A549 (cell line): ENCODE results near the gene SIAH2.

Experiments used
- BHLHE40 ChIP-seq: IDR thresholded peaks from 2 replicates; pipeline ENCODE4 v1.6.1; 2012; ENCODE audit warnings: low read depth, low read length, inconsistent platforms
- EP300 ChIP-seq, 2 experiments: fragments of >200 bp; sonication (Bioruptor Twin); formaldehyde crosslinking; IDR thresholded peaks; 2 replicates in 1 of 2; 3 replicates in 1 of 2; pipeline ENCODE4 v1.6.1; 2016 to 2017
- HMGXB4 ChIP-seq: fragments of 250-450 bp; sonication (Bioruptor Pico); IDR thresholded peaks from 2 replicates; pipeline ENCODE4 v1.5.0; 2021; ENCODE audit warnings: mild to moderate bottlenecking, moderate library complexity, borderline replicate concordance
- TF ChIP-seq, protein P1 (sequence below): fragments of >200 bp; sonication (Bioruptor Twin); formaldehyde crosslinking; IDR thresholded peaks from 3 replicates; pipeline ENCODE4 v1.5.1; 2016

GRCh38 chr3:150773616-150774192 lies 10.7 kb upstream of the SIAH2 start:
- TF ChIP-seq, protein P1, sequence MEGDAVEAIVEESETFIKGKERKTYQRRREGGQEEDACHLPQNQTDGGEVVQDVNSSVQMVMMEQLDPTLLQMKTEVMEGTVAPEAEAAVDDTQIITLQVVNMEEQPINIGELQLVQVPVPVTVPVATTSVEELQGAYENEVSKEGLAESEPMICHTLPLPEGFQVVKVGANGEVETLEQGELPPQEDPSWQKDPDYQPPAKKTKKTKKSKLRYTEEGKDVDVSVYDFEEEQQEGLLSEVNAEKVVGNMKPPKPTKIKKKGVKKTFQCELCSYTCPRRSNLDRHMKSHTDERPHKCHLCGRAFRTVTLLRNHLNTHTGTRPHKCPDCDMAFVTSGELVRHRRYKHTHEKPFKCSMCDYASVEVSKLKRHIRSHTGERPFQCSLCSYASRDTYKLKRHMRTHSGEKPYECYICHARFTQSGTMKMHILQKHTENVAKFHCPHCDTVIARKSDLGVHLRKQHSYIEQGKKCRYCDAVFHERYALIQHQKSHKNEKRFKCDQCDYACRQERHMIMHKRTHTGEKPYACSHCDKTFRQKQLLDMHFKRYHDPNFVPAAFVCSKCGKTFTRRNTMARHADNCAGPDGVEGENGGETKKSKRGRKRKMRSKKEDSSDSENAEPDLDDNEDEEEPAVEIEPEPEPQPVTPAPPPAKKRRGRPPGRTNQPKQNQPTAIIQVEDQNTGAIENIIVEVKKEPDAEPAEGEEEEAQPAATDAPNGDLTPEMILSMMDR = no peak
- no peak for TF ChIP-seq HMGXB4 (CRISPR knock-in tag)
- no peak for TF ChIP-seq BHLHE40
- no peak for TF ChIP-seq EP300 (IDR thresholded peaks at IDR 0.05)
